ENCODE results near the gene PRR35. TPM values are rescaled to one million over a fixed set of nuclear protein-coding genes. Genes with fewer than 3 reads are reported as not detected.

Gene PRR35
- polyA plus RNA-seq, 3 donors, result not detected

- Mint-ChIP-seq H3K4me1 (no peaks in the 10 kb centered on the region), H3K4me3 (no peak overlapping the region), H3K36me3 (peaks cover 11 to 22% of the 10 kb centered on the region in 2 donors), H3K27ac (no peak overlapping the region), H3K9me3 (no peaks in the 10 kb centered on the region), H3K27me3 (ENCODE audit: low read depth in 3 of 3) (no peaks in the 10 kb centered on the region)
- Histone ChIP-seq H4K20me1 (ENCODE audit: insufficient read depth, low read length) (peaks cover 55% of the 10 kb centered on the region), H3K9ac (ENCODE audit: insufficient read depth, low read length, poor library complexity, severe bottlenecking) (no peak overlapping the region), H3K9me3 (replicated peaks in 1 of 2; ENCODE audit: control insufficient read depth in 1 of 2, insufficient read depth in 1 of 2, low read length in 2 of 2) (no peaks in the 10 kb centered on the region), H3K27ac (ENCODE audit: low read depth in 1 of 2, low read length in 2 of 2) (no peak overlapping the region), H3K27me3 (ENCODE audit: control insufficient read depth in 2 of 2, insufficient read depth in 2 of 2, low read length in 2 of 2) (no peaks in the 10 kb centered on the region), H2AFZ (ENCODE audit: insufficient read depth, low read depth, low read length, poor library complexity, severe bottlenecking) (no peak overlapping the region), H3K4me2 (replicated peaks; ENCODE audit: extremely low read depth, low read length, poor library complexity, severe bottlenecking) (peak overlapping the region; percentile 29), H3K36me3 (replicated peaks in 1 of 2; ENCODE audit: control insufficient read depth in 1 of 2, insufficient read depth in 2 of 2, low read length in 2 of 2) (peaks cover 28 to 40% of the 10 kb centered on the region in 2 donors), H3K79me2 (ENCODE audit: insufficient read depth, low read length) (peaks cover 15% of the 10 kb centered on the region), H3K4me3 (replicated peaks in 1 of 3; ENCODE audit: low read depth in 2 of 3, low read length in 3 of 3) (no peak overlapping the region), H3K4me1 (ENCODE audit: control insufficient read depth in 1 of 2, insufficient read depth in 2 of 2, low read length in 2 of 2) (peaks cover 0 to 14% of the 10 kb centered on the region in 2 donors)
- intact Hi-C loops (cut with micrococcal nuclease), result no loop called here
- TF ChIP-seq CTCF (IDR thresholded peaks at IDR 0.05), result peak; percentile 51
- WGBS (ENCODE audit: insufficient coverage), result 52% methylated on average over 60 of the region's 60 CpGs
- DNase-seq, result peak; percentile 50 to 57 (median 54)
These were observed 13.1 kb upstream of the PRR35 start for GRCh38 chr16:546909-547770.

- Histone ChIP-seq H4K20me1 (ENCODE audit: insufficient read depth, low read length) (peaks cover 41% of the 10 kb centered on the region), H2AFZ (ENCODE audit: insufficient read depth, low read depth, low read length, poor library complexity, severe bottlenecking) (no peak overlapping the region), H3K4me3 (replicated peaks in 1 of 3; ENCODE audit: low read depth in 2 of 3, low read length in 3 of 3) (no peak overlapping the region), H3K36me3 (replicated peaks in 1 of 2; ENCODE audit: control insufficient read depth in 1 of 2, insufficient read depth in 2 of 2, low read length in 2 of 2) (peaks cover 31 to 52% of the 10 kb centered on the region in 2 donors), H3K79me2 (ENCODE audit: insufficient read depth, low read length) (peaks cover 4% of the 10 kb centered on the region), H3K4me1 (ENCODE audit: control insufficient read depth in 1 of 2, insufficient read depth in 2 of 2, low read length in 2 of 2) (peaks cover 0 to 14% of the 10 kb centered on the region in 2 donors), H3K27me3 (ENCODE audit: control insufficient read depth in 2 of 2, insufficient read depth in 2 of 2, low read length in 2 of 2) (no peaks in the 10 kb centered on the region), H3K9me3 (replicated peaks in 1 of 2; ENCODE audit: control insufficient read depth in 1 of 2, insufficient read depth in 1 of 2, low read length in 2 of 2) (no peaks in the 10 kb centered on the region), H3K9ac (ENCODE audit: insufficient read depth, low read length, poor library complexity, severe bottlenecking) (no peak overlapping the region), H3K4me2 (replicated peaks; ENCODE audit: extremely low read depth, low read length, poor library complexity, severe bottlenecking) (no peak overlapping the region), H3K27ac (ENCODE audit: low read depth in 1 of 2, low read length in 2 of 2) (no peak overlapping the region)
- H3K4me1 Mint-ChIP-seq, result no peaks in the 10 kb centered on the region
- DNase-seq, result no peak
- H3K9me3 Mint-ChIP-seq, result no peaks in the 10 kb centered on the region
- H3K4me3 Mint-ChIP-seq, result no peak overlapping the region
- intact Hi-C loops (cut with micrococcal nuclease), result no loop called here
- TF ChIP-seq CTCF (IDR thresholded peaks at IDR 0.05), result no peak
- WGBS (ENCODE audit: insufficient coverage), result 96% methylated on average over 21 of the region's 21 CpGs
- H3K27ac Mint-ChIP-seq, result no peak overlapping the region
- peaks cover 8 to 21% of the 10 kb centered on the region in 2 donors for H3K36me3 Mint-ChIP-seq
- no peaks in the 10 kb centered on the region for H3K27me3 Mint-ChIP-seq (ENCODE audit: low read depth in 3 of 3)
These were observed 11.6 kb upstream of the PRR35 start for GRCh38 chr16:548586-548985.
